HS-27A (cell line): Measurements from ENCODE around the gene DHX34.
"Not testable (repeated sequence)": the region's sequence is repeated elsewhere in the genome, so short reads cannot be mapped to it uniquely, and the experiment has no call there.

Source experiments
- DNase-seq: peaks from one replicate; pipeline ENCODE4 v3.0.0-alpha.2; 2012; ENCODE audit warnings: low read depth, missing footprints

The DHX34 gene

GRCh38 chr19:47370045-47370611, 21.0 kb downstream of the DHX34 start:
- DNase-seq = no peak

- DNase-seq = no peak
These were observed 22.1 kb downstream of the DHX34 start for GRCh38 chr19:47371261-47371660.

DNA sequence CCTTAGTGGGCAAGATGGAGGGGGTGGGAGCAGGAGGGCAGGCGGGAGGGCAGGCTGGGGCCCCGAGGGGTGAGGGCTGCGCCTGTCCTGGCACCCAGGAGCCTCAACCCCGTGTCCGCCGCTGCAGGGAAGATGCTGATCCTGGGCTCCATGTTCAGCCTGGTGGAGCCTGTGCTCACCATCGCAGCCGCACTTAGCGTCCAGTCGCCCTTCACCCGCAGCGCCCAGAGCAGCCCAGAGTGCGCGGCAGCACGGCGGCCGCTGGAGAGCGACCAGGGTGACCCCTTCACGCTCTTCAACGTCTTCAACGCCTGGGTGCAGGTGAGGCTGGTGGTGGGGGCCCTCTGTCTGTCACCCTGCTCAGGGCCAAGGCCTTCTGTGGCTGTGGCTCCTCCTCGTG, 23.5 kb downstream of the DHX34 start:
- no peak for DNase-seq

DNA sequence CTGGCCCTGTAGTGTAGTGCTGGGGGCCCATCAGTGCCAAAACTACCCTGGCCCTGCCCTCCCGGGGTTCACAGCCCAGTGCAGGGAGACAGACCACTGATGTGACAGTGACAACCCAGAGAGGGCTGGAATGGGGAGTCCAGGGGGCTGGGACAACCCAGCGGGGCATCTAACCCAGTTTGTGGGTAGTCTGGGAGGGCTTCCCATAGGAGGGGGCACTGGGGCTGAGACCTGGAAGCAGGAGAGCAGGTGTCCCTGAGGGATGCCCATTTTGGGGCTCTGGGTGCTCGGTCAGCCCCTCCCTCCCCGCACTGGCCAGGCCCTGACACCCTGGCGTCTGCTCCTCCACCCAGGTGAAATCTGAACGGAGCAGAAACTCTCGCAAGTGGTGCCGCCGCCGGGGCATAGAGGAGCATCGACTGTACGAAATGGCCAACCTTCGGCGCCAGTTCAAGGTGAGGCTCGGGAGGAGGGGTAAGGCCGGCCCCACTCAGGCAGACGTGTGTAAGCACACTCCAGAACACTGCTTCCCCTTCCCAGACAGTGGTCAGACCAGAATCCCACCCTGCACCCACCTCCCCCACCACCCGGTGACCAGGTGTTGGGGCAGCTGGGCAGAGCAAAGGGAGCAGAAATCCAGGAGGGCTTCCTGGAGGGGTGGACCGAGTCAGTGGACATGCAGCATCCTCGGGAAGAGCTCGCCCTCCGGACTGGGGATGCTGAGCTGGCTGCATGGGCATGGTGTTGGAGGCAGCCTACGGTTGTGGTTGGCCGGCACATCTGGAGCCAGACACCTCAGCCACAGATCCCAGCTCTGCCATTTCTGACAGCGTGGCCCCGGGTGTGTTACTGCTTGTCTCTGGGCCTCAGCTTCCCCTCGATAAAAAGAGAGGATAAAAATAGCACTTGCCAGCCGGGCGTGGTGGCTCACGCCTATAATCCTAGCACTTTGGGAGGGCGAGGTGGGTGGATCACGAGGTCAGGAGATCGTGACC, 24.4 kb downstream of the DHX34 start:
- DNase-seq = no peak

- DNase-seq = no peak
These were observed 26.0 kb downstream of the DHX34 start for GRCh38 chr19:47374876-47375693.

- DNase-seq = no peak
These were observed 26.8 kb downstream of the DHX34 start for GRCh38 chr19:47375694-47376588.

DNA sequence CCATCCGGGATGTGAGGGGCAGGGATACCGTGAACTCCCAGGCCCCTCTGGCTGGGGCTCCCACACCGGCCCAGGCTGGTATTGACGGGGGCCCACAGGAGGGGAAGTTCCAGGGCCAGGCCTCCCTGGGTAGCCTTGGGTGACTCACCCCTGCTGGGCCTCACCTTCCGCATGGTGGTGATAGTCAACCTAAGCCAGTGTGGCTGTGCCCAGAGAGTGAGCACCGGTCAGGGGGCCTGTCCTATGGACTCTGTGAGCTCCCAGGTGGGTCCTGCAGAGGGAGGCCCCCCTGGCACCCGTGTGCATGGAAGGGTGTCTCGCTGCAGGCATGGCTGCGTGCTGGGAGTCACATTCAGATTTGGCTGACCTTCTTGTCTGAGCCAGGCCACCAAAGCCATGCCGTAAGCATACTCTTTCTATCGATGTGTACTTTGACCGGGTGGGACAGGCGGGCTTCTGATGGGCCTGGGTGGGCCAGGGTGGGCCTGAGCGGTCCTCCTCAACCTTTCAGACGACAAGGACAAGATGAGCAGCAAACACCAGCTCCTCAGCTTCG, 27.6 kb downstream of the DHX34 start:
- DNase-seq = no peak

DNA sequence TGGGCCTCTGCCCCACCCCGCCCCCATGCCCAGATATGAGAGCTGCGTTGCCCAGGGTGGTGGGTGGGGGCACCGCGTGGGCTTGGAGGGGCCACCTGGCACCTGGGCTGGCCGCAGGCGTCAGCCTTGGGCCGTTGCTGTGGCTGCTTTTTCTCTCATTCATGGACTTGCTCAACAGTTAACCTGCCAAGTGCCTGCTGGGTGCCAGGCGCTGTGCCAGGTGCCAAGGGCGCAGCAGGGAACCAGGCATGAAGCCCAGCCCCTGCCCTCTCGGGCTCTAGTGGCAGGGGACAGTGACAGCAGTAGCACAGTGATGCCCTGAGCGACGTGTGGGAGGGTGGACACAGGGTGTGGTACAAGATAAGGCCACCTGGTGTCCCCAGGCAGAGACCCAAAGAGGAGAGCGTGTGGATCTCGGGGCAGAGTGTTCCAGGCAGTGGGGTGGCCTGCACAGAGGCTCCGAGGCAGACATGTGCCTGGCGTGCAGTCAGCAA, 28.1 kb downstream of the DHX34 start:
- no peak for DNase-seq

DNA sequence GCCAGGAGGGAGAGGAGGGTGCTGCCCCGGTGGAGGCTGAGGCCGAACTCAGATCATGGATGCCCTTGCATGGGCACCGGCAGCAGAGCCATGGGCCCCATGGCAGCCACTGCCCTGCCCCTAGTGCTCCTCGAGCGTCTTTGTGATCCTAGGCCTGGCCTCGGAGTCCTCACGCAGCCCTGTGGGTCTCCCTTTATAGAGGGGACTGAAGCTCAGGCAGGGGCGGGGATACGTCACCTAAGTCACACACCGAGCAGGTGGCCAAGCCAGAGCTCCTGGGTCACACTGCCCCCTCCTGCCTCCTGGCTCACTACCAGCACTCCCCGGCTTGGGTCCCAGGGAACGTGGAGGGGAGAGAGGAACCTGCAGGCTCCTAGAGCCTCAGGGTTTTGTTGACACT, 28.7 kb downstream of the DHX34 start:
- DNase-seq = no peak

- no peak for DNase-seq
These were observed 29.1 kb downstream of the DHX34 start for GRCh38 chr19:47378246-47378645.

DNA sequence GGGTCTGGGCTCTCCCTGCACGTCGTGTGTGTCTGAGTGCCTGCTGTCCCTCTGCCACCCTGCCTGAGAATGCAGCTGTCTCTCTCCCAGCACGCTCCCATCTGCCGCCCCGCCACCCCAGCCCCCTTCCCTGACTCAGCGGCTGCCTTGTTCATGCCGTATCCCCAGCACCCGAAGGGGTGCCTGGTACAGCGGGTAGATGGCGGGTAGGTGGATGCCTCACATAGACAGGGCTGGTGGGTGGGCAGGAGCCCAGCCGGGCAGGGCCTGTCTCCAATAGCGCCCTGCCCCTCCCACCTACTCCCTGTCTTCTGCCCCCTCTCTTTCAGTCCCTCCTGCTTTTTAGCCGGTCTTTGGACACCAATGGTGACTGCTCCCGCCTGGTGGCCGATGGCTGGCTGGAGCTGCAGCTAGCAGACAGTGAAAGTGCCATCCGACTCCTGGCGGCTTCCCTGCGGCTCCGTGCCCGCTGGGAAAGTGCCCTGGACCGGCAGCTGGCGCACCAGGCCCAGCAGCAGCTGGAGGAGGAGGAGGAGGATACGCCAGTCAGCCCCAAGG, 30.3 kb downstream of the DHX34 start:
- no peak for DNase-seq

- DNase-seq = no peak
These were observed 31.4 kb downstream of the DHX34 start for GRCh38 chr19:47380559-47380958.

GRCh38 chr19:47381121-47381520, 32.0 kb downstream of the DHX34 start:
- DNase-seq = no peak

DNA sequence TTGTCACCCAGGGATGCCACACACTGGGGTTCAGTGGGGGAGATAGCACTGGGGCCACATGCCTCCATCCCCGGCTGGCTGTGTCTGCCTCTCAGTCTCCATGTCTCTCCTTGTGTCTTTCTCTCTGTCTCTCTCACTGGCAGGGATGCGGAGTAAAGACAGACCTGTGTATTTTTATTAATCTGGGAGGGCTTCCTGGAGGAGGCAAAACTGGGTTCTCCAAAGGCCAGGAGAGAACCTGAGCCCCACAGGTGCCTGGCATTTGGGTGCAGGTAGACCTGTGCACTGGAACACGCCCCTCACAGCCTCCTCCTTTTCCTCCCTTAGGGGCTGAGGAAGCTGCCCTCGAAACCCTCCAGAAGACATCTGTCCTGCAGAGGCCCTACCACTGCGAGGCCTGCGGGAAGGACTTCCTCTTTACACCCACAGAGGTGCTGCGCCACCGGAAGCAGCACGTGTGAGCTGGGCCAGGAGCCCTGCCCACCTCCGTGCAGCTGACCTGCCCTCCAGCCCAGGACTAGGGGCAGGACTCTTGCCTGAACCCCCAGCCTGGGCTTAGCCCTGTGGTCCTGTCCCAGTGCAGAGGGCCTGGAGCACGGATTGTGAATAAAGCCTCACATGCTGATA, 32.7 kb downstream of the DHX34 start:
- no peak for DNase-seq

- DNase-seq = not testable (repeated sequence)
These were observed 34.8 kb downstream of the DHX34 start for GRCh38 chr19:47383890-47384289.

DNA sequence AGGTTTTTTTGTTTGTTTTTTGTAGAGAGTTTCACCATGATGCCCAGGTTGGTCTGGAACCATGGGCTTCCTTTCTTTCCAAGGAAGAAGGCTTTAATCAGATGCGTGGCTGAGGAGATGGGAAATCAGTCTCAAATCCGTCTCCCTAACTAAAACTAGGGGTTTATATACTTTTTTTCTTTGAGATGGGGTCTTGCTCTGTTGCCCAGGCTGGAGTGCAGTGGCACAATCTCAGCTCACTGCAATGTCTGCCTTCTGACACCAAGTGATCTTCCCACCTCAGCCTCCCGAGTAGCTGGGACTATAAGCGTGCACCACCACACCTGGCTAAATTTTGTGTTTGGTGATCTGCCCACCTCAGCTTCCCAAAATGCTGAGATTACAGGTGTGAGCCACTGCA, 35.4 kb downstream of the DHX34 start:
- not testable (repeated sequence) for DNase-seq

DNA sequence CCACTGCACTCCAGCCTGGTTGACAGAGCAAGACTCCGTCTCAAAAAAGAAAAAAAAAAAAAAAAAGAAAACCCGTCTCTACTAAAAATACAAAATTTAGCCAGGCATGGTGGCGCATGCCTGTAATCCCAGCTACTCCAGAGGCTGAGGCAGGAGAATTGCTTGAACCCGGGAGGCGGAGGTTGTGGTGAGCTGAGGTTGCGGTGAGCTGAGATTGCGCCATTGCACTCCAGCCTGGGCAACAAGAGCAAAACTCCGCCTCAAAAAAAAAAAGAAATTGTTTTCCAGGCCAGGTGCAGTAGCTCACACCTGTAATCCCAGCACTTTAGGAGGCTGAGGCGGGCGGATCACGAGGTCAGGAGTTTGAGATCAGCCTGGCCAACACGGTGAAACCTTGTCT, 37.5 kb downstream of the DHX34 start:
- DNase-seq = not testable (repeated sequence)

DNA sequence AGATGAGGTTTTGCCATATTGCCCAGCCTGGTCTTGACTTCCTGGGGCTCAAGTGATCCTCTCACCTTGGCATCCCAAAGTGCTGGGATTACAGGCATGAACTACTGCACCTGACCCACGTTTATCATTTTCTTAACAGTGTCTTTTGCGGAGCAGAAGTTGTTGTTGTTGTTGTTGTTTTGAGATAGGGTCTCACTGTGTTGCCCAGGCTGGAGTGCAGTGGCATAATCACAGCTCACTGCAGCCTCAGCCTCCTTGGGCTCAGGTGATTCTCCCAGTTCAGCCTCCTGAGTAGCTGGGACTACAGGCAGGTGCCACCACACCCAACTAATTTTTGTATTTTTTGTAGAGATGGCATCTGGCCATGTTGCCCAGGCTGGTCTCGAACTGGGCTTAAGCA, 38.5 kb downstream of the DHX34 start:
- DNase-seq = not testable (repeated sequence)

GRCh38 chr19:47388721-47389120, 39.6 kb downstream of the DHX34 start:
- not testable (repeated sequence) for DNase-seq

GRCh38 chr19:47389150-47389556, 40.0 kb downstream of the DHX34 start:
- no peak for DNase-seq
